Transverse colon (tissue), 4 donors: ENCODE data around the gene KRTAP10-2. TPM values are rescaled to one million over a fixed set of nuclear protein-coding genes. Genes with fewer than 3 reads are reported as not detected.

Experiments
- DNase-seq: peaks from one replicate; pipeline ENCODE4 v3.0.0-alpha.2; 2019
- H3K27ac ChIP-seq, 4 donors: fragments of 200-600 bp; sonication (generic); 2 replicates each; pipeline ENCODE4 v1.5.1; 2016 to 2018; ENCODE audit warnings: inconsistent platforms in 4 of 4
- H3K27me3 ChIP-seq: fragments of 200-600 bp; sonication (generic); 2 replicates; pipeline ENCODE4 v1.5.1; 2017; ENCODE audit warnings: inconsistent platforms
- H3K36me3 ChIP-seq, 4 donors: fragments of 200-600 bp; sonication (generic); 2 replicates each; pipeline ENCODE4 v1.5.1; 2017 to 2019; ENCODE audit warnings: inconsistent platforms in 4 of 4
- H3K4me1 ChIP-seq, 4 donors: fragments of 200-600 bp; sonication (generic); 2 replicates each; pipeline ENCODE4 v1.5.1; 2017 to 2020; ENCODE audit warnings: inconsistent platforms in 4 of 4
- H3K4me3 ChIP-seq, 4 donors: fragments of 200-600 bp; sonication (generic); 1 replicate in 1 of 4; 2 replicates in 3 of 4; pipeline versions ENCODE4 v1.5.1 to v1.6.1; 2017 to 2019; ENCODE audit warnings: inconsistent platforms in 4 of 4
- H3K9me3 ChIP-seq, 2 donors: fragments of 200-600 bp; sonication (generic); 2 replicates each; pipeline ENCODE4 v1.5.1; 2017 to 2019; ENCODE audit warnings: inconsistent platforms in 2 of 2
- CTCF ChIP-seq, 5 experiments: fragments of 200-600 bp in 3 of 5; fragments of 450-650 bp in 2 of 5; sonication (generic) in 3 of 5; IDR thresholded peaks; 1 replicate in 2 of 5; 2 replicates in 3 of 5; pipeline ENCODE4 v1.5.1; 2016 to 2017; ENCODE audit warnings: antibody characterized with exemption in 5 of 5, inconsistent platforms in 3 of 5, mild to moderate bottlenecking in 2 of 5, moderate library complexity in 1 of 5
- EP300 ChIP-seq: sonication (generic); formaldehyde crosslinking; IDR thresholded peaks from one replicate; pipeline ENCODE4 v1.6.1; 2017; ENCODE audit warnings: antibody characterized with exemption, low read depth
- POLR2A ChIP-seq: fragments of 450-650 bp; IDR thresholded peaks from one replicate; pipeline ENCODE4 v1.6.1; 2016; ENCODE audit warnings: antibody characterized with exemption, mild to moderate bottlenecking, moderate library complexity
- POLR2AphosphoS5 ChIP-seq, 3 donors: sonication (generic); formaldehyde crosslinking; IDR thresholded peaks; one replicate each; pipeline ENCODE4 v1.6.1; 2016; ENCODE audit warnings: antibody characterized with exemption in 3 of 3
- whole genome bisulfite sequencing, 2 donors: methylation state at CpG; one replicate each; pipeline ENCODE4 v1.1.5; 2018; ENCODE audit warnings: low coverage in 1 of 2; 5-methylcytosine and 5-hydroxymethylcytosine counted together
- in situ Hi-C, 4 donors: fragments of 200-750 bp; cut with MboI; loops; one replicate each; pipeline versions ENCODE4 v1.15.0 to v1.15.1; 2017; ENCODE audit warnings: low sequenced_read_pairs in 3 of 4, low pct_ligation_motif_present in 1 of 4, low pct_unique_long_range_greater_than_20kb in 1 of 4
- intact Hi-C: fragments of 100-400 bp; cut with DNase I; formaldehyde crosslinking; loops from one replicate; pipeline ENCODE4 v1.15.1; 2023; ENCODE audit warnings: low total_unique reads
- total RNA-seq, 4 donors: library from RNA; depleted of rRNA; stranded (reverse); fragments of >200 nt; gene quantifications; one replicate each; pipeline ENCODE4 v1.1.0, GENCODE V29; 2016

KRTAP10-2 gene
- total RNA-seq, 4 donors from 2014 or later = not detected

GRCh38 chr21:44548381-44548780 is 2.9 kb downstream of the KRTAP10-2 start:
- Histone ChIP-seq H3K9me3 (no peaks in the 10 kb centered on the region), H3K4me1 (no peaks in the 10 kb centered on the region), H3K27ac (no peak overlapping the region), H3K27me3 (peaks cover 21% of the 10 kb centered on the region), H3K4me3 (no peak overlapping the region), H3K36me3 (no peaks in the 10 kb centered on the region)
- no peak for TF ChIP-seq POLR2A
- TF ChIP-seq POLR2AphosphoS5 (IDR thresholded peaks at IDR 0.05) = no peak
- TF ChIP-seq CTCF (IDR thresholded peaks at IDR 0.05) = no peak
- TF ChIP-seq EP300 = no peak
- in situ Hi-C loops = no loop called here
- WGBS, 2 donors = 58 to 71% methylated on average over 5 to 13 of the region's 13 CpGs
- no peak for DNase-seq
- intact Hi-C loops = no loop called here

GRCh38 chr21:44547656-44548331 is 3.5 kb downstream of the KRTAP10-2 start:
- peaks cover 21% of the 10 kb centered on the region for H3K27me3 ChIP-seq
- 33 to 53% methylated on average over 3 to 5 of the region's 5 CpGs for WGBS, 2 donors
- TF ChIP-seq POLR2A = no peak
- no peak for TF ChIP-seq POLR2AphosphoS5 (IDR thresholded peaks at IDR 0.05)
- H3K36me3 ChIP-seq = no peaks in the 10 kb centered on the region
- no peaks in the 10 kb centered on the region for H3K4me1 ChIP-seq
- H3K9me3 ChIP-seq = peaks cover 0 to 3% of the 10 kb centered on the region in 2 donors
- no peak overlapping the region for H3K4me3 ChIP-seq
- no peak for DNase-seq
- H3K27ac ChIP-seq = no peak overlapping the region
- in situ Hi-C loops (no loop called here), intact Hi-C loops (no loop called here)

GRCh38 chr21:44544566-44544965 is 6.7 kb downstream of the KRTAP10-2 start:
- TF ChIP-seq POLR2A (no peak), CTCF (IDR thresholded peaks at IDR 0.05) (no peak), EP300 (no peak), POLR2AphosphoS5 (IDR thresholded peaks at IDR 0.05) (no peak)
- no peaks in the 10 kb centered on the region for H3K36me3 ChIP-seq
- H3K27ac ChIP-seq = no peak overlapping the region
- intact Hi-C loops (no loop called here), in situ Hi-C loops (no loop called here)
- DNase-seq = no peak
- no peaks in the 10 kb centered on the region for H3K4me1 ChIP-seq
- peaks cover 0 to 4% of the 10 kb centered on the region in 2 donors for H3K9me3 ChIP-seq
- peaks cover 17% of the 10 kb centered on the region for H3K27me3 ChIP-seq
- no peak overlapping the region for H3K4me3 ChIP-seq
- 50 to 71% methylated on average over 1 to 3 of the region's 3 CpGs for WGBS, 2 donors

GRCh38 chr21:44542716-44543115 is 8.6 kb downstream of the KRTAP10-2 start:
- H3K27ac ChIP-seq = no peak overlapping the region
- H3K4me1 ChIP-seq = no peaks in the 10 kb centered on the region
- no peaks in the 10 kb centered on the region for H3K36me3 ChIP-seq
- 76 to 82% methylated on average over 1 of the region's 1 CpG for WGBS, 2 donors
- peaks cover 0 to 4% of the 10 kb centered on the region in 2 donors for H3K9me3 ChIP-seq
- TF ChIP-seq CTCF (IDR thresholded peaks at IDR 0.05) = no peak
- no peak for TF ChIP-seq EP300
- DNase-seq = no peak
- intact Hi-C loops = no loop called here
- in situ Hi-C loops = no loop called here
- no peak overlapping the region for H3K4me3 ChIP-seq
- peaks cover 13% of the 10 kb centered on the region for H3K27me3 ChIP-seq

GRCh38 chr21:44540741-44541288 is 10.5 kb downstream of the KRTAP10-2 start:
- intact Hi-C loops = no loop called here
- 77 to 78% methylated on average over 7 to 11 of the region's 11 CpGs for whole genome bisulfite sequencing, 2 donors

More at GRCh38 chr21:44540741-44541288, 10.5 kb downstream of the KRTAP10-2 start:
- TF ChIP-seq EP300 (no peak), POLR2AphosphoS5 (IDR thresholded peaks at IDR 0.05) (no peak), POLR2A (no peak), CTCF (IDR thresholded peaks at IDR 0.05) (no peak)
- no peak for DNase-seq
- peaks cover 6% of the 10 kb centered on the region for H3K27me3 ChIP-seq
- no peak overlapping the region for H3K27ac ChIP-seq
- H3K4me1 ChIP-seq = no peaks in the 10 kb centered on the region
- in situ Hi-C loops = no loop called here
- H3K9me3 ChIP-seq = peaks cover 0 to 4% of the 10 kb centered on the region in 2 donors
- no peak overlapping the region for H3K4me3 ChIP-seq
- no peaks in the 10 kb centered on the region for H3K36me3 ChIP-seq
